ENCODE results near the gene KRT33A.
"Not testable (repeated sequence)": the region's sequence is repeated elsewhere in the genome, so short reads cannot be mapped to it uniquely, and the experiment has no call there.

Gene KRT33A

GRCh38 chr17:41350381-41350878, at the start of gene KRT33A:
TSS of gene KRT33A (minus strand) at chr17:41350828. CDS start at chr17:41350767, 61 bp downstream.
- DNase-seq (ENCODE audit: low spot score), result not testable (repeated sequence)

DNA sequence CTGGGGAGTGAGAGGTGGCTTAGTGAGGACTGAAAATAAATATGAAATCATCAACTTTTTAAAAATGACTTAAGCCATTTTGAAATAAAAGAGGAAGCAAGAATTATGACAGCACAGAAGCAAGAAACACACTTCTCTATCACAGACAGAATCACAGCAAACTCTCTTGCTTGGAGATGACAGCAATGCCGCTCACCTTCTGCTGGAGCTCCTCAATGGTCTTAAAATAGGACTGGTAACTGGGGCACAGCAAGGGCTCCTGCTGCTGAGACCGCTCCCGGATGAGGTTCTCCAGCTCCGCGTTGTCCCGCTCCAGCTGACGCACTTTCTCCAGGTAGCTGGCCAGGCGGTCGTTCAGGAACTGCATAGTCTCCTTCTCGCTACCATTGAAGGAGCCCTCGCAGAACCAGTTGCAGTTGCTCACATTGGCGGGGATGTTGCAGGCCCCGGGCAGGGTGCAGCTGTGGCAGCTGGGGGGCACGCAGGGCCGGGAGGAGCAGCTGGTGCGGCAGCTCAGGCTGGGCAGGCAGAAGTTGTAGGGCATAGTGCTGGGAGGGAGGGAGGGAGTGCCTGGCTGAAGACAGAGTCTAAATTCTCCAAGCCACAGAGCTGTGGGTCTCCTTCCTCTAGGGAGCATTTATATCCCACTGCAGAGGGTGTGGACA, 46.5 kb upstream of the KRT33A start, which contains the start of gene KRT31:
Gene KRT31 (minus strand): TSS at position 613 of the 665 bp plus-strand sequence. CDS start 69 bp downstream, at position 544.
- DNase-seq (ENCODE audit: low spot score), result no peak

- DNase-seq (ENCODE audit: low spot score), result no peak
Measured at GRCh38 chr17:41396340-41396739, 45.7 kb upstream of the KRT33A start.

- DNase-seq (ENCODE audit: low spot score), result no peak
Measured at GRCh38 chr17:41395611-41396010, 45.0 kb upstream of the KRT33A start.

GRCh38 chr17:41395044-41395443, 44.4 kb upstream of the KRT33A start:
- DNase-seq (ENCODE audit: low spot score), result not testable (repeated sequence)

DNA sequence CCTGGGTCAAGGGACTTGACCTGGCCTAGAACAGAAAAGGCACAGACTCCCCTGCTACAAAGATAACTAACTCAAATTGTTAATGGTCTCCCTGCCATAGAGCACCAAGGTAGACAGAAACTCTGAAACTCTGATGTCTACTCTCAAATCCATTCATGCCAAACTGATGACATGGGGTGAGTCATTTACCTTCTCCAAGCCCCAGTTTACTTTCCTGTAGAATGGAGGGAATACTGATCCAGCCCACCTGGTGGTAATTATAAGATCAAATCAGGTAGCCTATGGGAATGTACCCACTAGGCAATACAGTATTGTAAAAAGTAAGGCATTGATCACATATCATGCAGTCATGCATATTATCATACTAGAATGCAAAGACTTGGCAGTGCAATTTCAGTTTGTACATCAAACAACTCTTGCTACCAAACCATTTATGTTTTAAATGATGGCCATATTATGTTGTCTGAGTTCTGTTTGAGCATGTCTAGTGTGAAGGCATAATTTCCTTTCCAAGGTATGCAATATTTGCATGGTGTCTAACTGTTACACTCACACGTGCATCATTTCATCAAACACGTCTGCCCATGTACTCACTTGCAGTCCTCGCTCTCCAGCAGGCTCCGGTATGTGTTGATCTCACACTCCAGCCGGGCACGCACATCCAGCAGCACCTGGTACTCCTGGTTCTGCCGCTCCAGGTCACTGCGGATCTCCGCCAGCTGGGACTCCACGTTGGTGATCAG, 43.8 kb upstream of the KRT33A start:
- no peak for DNase-seq (ENCODE audit: low spot score)

DNA sequence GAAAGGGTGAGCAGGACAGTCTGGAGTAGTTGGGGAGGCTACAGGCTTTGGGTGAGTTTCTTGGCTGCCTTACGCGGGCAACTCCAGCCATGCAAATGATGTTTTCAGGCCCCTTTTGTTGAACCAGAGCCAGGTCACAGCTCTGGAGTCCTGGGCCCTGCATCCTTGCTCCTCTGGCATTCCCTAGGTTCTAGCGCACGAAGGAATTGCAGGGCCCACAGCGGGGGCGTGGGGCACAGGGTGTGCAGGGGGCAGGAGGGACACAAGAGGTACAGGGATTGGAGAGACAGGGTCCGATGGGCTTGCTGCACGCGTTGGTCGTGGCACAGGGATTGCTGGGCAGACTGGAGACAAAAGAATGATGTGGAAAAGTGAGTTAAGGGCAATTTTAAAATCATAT, 43.2 kb upstream of the KRT33A start:
- no peak for DNase-seq (ENCODE audit: low spot score)

DNA sequence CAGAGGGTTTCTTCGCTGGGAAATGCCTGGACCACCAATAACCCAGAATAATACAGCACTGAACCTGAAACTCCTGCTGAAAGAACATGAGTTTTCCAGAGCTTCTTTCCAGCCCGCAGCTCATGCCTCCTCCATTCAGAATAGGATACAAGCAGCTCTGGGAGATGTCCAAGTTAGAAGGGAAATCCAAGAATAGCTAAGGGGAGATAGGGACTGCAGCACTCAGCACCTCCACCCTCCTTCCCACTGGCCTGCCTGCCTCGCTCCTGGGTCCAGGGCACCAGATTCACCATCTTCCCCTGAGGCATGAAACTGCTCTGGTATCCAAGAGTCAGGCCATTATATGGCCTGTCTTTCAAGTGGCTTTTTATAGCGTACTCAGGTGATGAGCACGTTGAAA, 42.7 kb upstream of the KRT33A start:
- DNase-seq (ENCODE audit: low spot score), result no peak

GRCh38 chr17:41392278-41392677, 41.6 kb upstream of the KRT33A start:
- DNase-seq (ENCODE audit: low spot score), result no peak

GRCh38 chr17:41391535-41391934, 40.9 kb upstream of the KRT33A start:
- DNase-seq (ENCODE audit: low spot score), result no peak

- no peak for DNase-seq (ENCODE audit: low spot score)
Measured at GRCh38 chr17:41390411-41390938, 39.8 kb upstream of the KRT33A start.

GRCh38 chr17:41387670-41388069, 37.0 kb upstream of the KRT33A start:
- DNase-seq (ENCODE audit: low spot score), result no peak

GRCh38 chr17:41386227-41386626, 35.6 kb upstream of the KRT33A start:
- DNase-seq (ENCODE audit: low spot score), result no peak

DNA sequence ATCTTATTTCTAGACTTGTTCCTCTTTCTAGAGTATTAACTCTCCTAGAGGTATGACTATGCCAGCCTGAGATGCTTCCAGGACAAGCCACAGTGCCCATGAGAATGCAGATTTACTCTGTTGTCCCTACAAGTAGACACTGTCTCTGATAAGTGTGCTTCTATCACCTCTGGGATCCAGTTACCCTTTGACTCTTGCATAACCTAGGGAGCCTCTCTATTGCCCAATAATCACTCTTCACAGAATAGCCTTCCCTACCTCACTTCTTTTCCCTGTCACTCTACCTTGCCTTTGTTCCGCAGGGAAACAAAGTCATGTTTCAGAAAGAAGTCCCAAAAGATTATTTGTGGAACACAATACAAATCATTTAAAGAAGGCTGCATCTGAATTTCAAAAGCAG, 33.1 kb upstream of the KRT33A start:
- DNase-seq (ENCODE audit: low spot score), result peak; percentile 40

DNA sequence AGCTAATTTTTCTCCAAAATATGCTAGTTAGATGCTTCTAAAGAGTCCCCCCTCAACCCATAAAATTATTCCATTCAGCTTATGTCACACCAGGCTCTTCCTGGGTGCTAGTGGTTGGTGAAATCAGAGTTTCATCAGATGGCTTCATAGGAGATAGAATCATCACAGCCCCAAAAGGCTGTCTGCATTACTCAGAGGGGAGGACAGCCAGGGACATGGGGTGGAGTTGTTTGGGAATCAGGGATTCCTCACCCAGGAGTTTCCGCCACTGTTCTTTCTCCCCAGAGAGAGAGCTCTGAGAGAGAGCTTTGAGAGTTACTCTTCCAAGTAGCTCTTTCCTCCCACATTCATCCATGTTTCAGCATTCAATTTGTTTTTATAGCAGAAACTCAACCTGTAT, 31.8 kb upstream of the KRT33A start:
- DNase-seq (ENCODE audit: low spot score), result no peak

- DNase-seq (ENCODE audit: low spot score), result not testable (repeated sequence)
Measured at GRCh38 chr17:41381943-41382342, 31.3 kb upstream of the KRT33A start, which contains the start of gene KRT34. TSS of gene KRT34 (minus strand) at chr17:41382306. CDS start at chr17:41382246, 60 bp downstream.

DNA sequence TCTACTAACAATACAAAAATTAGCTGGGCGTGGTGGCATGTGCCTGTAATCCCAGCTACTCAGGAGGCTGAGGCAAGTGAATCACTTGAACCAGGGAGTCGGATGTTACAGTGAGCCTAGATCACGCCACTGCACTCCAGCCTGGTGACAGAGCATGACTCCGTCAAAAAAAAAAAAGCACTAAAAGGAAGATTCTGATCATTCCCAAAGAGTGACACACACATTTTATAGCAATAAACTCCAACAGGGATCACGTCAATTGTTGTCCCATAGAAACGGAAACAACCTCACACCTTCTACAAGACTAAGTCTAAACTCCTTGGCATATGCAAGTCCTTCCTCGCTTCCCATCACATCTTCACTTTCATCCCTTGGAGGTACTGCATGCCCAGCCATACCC, 29.5 kb upstream of the KRT33A start:
- DNase-seq (ENCODE audit: low spot score), result not testable (repeated sequence)

- DNase-seq (ENCODE audit: low spot score), result no peak
Measured at GRCh38 chr17:41377546-41377945, 26.9 kb upstream of the KRT33A start.

DNA sequence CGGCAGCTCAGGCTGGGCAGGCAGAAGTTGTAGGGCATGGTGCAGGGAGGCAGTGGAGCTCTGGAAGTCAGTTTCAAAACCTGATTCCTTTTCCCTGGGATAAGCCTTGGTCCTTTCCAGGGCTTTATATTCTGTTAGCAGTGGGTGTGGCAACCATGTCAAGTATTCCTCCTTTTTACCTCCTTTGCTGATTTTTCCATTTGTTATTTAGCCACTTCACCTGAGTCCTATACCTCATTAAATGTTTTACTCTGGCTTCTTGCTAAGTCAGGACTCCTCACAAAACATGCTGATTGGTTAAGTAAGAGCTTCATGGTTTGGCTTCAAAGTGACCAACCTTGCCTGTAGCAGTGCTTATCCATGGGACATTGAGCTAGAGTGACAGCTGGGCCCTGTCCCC, 19.1 kb upstream of the KRT33A start, which contains the start of gene KRT33B:
Gene KRT33B (minus strand): TSS at position 101 of the 400 bp plus-strand sequence. CDS start 63 bp downstream, at position 38.
- no peak for DNase-seq (ENCODE audit: low spot score)

DNA sequence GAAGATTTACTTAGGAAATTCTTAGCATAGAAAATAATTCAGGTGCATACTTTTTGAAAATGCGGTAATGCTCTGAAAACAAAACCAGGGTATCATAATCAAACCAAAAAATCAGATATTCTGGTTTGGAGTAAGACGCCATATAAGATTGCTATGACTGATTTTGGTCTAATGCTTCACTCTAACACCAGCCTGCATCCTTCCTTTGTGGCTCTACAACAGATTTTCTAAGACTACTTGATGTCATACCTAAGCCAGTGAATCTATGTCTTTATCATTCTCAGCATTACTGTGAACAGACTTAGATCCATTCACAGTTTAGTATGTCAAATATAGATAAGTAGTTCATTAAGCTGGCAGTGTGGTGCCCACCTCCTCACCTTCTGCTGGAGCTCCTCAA, 18.4 kb upstream of the KRT33A start:
- no peak for DNase-seq (ENCODE audit: low spot score)

DNA sequence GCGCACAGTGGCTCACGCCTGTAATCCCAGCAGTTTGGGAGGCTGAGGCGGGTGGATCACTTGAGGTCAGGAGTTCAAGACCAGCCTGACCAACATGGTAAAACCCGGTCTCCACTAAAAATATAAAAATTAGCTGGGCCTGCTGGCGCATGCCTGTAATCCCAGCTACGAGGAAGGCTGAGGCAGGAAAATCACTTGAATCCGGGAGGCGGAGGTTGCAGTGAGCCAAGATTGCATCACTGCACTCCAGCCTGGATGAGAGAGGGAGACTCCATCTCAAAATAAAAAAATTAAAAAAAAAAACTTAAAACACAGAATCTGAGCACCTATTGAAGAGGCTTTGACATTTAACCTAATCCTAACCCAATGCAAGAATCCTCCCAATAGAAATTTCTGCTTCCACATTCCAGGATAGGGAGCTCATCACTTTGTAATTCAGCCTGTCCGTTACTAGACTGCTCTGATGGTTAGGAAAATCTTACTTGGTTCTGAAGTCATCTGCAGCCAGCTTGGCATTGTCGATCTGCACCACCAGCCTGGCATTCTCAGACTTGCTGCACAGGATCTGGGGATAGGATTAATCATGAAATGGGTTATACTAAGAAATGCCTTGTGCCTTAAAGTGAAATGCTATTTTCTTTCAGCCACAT, 16.9 kb upstream of the KRT33A start:
- no peak for DNase-seq (ENCODE audit: low spot score)

DNA sequence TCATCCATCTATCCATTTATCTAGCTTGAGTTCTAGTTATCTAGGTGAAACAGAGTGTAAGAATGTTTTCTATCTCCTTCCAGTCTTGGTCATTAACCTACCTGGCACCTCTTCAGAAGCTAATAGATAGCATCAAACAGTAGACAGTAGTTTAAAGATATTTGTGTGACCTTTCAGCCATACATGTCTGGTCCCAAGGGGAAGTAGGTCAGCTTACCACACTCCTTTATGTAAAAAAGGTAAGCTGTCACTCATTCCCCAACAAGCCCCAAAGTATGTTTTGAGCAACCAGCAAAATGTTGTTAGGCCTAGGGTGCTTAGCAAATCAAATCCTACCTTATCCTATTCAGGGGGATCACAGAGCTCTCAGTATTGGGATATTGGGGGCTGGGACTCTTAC, 15.4 kb upstream of the KRT33A start:
- DNase-seq (ENCODE audit: low spot score), result no peak

Data from HuH-7 (cell line).